Erythroblast (primary cell): ENCODE results near the gene IP6K3.

Experiments
- GATA1 ChIP-seq: IDR thresholded peaks from 2 replicates; pipeline ENCODE4 v1.6.1; 2011; ENCODE audit warnings: low read depth, mild to moderate bottlenecking, control low read depth, low read length, moderate library complexity
- POLR2A ChIP-seq: IDR thresholded peaks from 2 replicates; pipeline ENCODE4 v1.6.1; 2011; ENCODE audit warnings: mild to moderate bottlenecking, low read length

- TF ChIP-seq POLR2A (no peak), GATA1 (no peak)
Observed at GRCh38 chr6:33699131-33699530, 47.6 kb downstream of the IP6K3 start.
